ENCODE results near the gene BTBD2.

DNA sequence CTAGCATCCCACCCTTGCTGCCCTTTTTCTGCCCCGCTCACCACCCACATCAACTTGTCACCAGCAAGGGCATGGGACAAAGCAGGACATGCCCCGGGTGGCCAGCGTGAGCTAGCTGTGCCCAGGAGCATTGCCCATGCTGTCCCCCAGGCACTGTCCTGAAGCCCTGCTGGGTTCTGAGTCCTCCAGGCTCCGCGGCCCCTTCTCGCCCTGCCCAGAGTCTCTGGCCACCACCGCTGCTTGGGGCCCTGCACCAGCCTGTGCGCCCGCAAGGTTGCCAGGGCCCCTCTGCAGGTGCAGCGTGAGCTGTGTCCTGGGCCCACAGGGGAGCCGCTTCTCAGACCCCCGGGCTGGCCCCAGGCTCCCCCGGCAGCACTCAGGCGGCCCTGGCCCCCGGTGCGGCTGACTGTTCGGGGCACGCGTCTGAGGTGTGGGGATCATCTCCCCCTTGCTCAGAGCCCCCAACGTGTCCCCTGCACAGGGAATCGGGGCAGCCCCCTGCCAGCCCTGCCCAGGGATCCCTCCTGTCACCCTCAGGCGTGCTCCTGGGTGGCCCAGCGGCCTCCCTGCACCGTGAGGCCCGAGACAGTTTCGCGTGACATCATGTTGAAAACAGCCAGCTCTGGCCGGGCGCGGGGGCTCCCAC is 70.5 kb downstream of the BTBD2 start:
- TF ChIP-seq POLR2A (IDR thresholded peaks at IDR 0.05) = no peak
- TF ChIP-seq, protein P1, sequence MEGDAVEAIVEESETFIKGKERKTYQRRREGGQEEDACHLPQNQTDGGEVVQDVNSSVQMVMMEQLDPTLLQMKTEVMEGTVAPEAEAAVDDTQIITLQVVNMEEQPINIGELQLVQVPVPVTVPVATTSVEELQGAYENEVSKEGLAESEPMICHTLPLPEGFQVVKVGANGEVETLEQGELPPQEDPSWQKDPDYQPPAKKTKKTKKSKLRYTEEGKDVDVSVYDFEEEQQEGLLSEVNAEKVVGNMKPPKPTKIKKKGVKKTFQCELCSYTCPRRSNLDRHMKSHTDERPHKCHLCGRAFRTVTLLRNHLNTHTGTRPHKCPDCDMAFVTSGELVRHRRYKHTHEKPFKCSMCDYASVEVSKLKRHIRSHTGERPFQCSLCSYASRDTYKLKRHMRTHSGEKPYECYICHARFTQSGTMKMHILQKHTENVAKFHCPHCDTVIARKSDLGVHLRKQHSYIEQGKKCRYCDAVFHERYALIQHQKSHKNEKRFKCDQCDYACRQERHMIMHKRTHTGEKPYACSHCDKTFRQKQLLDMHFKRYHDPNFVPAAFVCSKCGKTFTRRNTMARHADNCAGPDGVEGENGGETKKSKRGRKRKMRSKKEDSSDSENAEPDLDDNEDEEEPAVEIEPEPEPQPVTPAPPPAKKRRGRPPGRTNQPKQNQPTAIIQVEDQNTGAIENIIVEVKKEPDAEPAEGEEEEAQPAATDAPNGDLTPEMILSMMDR (IDR thresholded peaks at IDR 0.05) = no peak

Data from adrenal gland (tissue), 5 donors.